ENCODE measurements around the gene IL5. TPM values are rescaled to one million over a fixed set of nuclear protein-coding genes. Genes with fewer than 3 reads are reported as not detected.

IL5 gene
- total and polyA plus RNA-seq, 2 of the 13 experiments (the other 11 are each of a cell fraction or from before 2014, with no cell fraction given), result not detected

DNA sequence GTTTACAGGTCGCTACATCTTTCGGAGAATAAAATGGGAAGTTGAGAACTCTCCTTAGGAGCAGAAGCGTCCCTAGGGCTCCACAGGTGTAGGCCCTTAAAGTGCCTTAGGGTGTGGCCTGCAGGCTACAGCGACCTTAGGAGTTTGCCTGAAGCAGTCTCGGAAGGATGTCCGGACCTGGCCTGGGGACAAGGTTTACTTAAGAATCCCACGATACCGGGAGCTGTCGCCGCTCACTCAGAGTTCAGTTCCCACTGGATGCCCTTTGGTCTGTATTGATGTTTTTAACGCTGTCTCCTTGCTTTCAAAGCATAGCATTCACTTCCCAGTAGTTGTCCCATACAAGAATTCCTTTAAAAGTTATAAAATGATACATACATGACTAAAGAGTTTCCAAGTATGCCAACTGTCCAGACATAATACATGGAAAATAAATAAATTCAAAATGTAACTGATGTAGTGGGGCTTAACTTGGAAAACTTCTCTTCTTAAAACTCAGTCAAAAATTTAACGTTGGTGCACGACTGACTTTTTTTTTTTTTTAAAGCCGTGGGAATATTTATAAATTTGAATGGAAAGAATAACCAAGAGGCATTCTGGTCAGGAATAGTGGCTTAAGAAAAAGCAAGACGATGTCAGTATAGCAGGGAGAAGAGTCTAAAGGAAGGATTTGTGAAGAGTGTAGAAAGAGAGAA, 14.3 kb upstream of the IL5 start:
- peaks cover 17% of the 10 kb centered on the region; the same call in 1 of the 2 replicates for H3K4me1 ChIP-seq (ENCODE audit: insufficient read depth, low read length)
- WGBS (ENCODE audit: low lambda C conversion rate), result 1% methylated on average over 15 of the region's 15 CpGs
- TF ChIP-seq FOXA3 (CRISPR knock-in tag; IDR thresholded peaks at IDR 0.05) (peak; percentile 51), YEATS2 (CRISPR knock-in tag; IDR thresholded peaks at IDR 0.05; ENCODE audit: borderline replicate concordance) (no peak), KLF9 (CRISPR knock-in tag; IDR thresholded peaks at IDR 0.05; ENCODE audit: low read depth) (no peak), SALL1 (CRISPR knock-in tag; IDR thresholded peaks at IDR 0.05) (peak; percentile 56), ZNF780A (CRISPR knock-in tag; IDR thresholded peaks at IDR 0.05) (no peak), KLF12 (CRISPR knock-in tag; IDR thresholded peaks at IDR 0.05; ENCODE audit: borderline replicate concordance) (0 out of 2 replicates have a peak, but pooled peaks have one; percentile 48), TCF7L2 (IDR thresholded peaks at IDR 0.05; ENCODE audit: low read depth, low read length) (no peak), ZNF878 (CRISPR knock-in tag; IDR thresholded peaks at IDR 0.05) (no peak), ZHX2 (IDR thresholded peaks at IDR 0.05; ENCODE audit: low read depth) (no peak), ZHX2 (CRISPR knock-in tag; IDR thresholded peaks at IDR 0.05; ENCODE audit: borderline replicate concordance) (no peak), ZNF777 (CRISPR knock-in tag; IDR thresholded peaks at IDR 0.05) (no peak), ZNF253 (CRISPR knock-in tag; IDR thresholded peaks at IDR 0.05; ENCODE audit: borderline replicate concordance) (no peak), ZNF773 (CRISPR knock-in tag; IDR thresholded peaks at IDR 0.05; ENCODE audit: borderline replicate concordance) (0 out of 2 replicates have a peak, but pooled peaks have one; percentile 18), STAG1 (CRISPR knock-in tag; IDR thresholded peaks at IDR 0.05) (peak; percentile 3; the same call in 1 of the 2 replicates), RFX5 (IDR thresholded peaks at IDR 0.05; ENCODE audit: low read depth, low read length) (no peak), MXI1 (IDR thresholded peaks at IDR 0.05; ENCODE audit: borderline replicate concordance, low read depth, low read length) (peak; percentile 49; the same call in 1 of the 3 replicates), PITX1 (CRISPR knock-in tag; IDR thresholded peaks at IDR 0.05) (no peak)
- TF ChIP-seq, protein P1, sequence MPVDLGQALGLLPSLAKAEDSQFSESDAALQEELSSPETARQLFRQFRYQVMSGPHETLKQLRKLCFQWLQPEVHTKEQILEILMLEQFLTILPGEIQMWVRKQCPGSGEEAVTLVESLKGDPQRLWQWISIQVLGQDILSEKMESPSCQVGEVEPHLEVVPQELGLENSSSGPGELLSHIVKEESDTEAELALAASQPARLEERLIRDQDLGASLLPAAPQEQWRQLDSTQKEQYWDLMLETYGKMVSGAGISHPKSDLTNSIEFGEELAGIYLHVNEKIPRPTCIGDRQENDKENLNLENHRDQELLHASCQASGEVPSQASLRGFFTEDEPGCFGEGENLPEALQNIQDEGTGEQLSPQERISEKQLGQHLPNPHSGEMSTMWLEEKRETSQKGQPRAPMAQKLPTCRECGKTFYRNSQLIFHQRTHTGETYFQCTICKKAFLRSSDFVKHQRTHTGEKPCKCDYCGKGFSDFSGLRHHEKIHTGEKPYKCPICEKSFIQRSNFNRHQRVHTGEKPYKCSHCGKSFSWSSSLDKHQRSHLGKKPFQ (CRISPR knock-in tag; IDR thresholded peaks at IDR 0.05; ENCODE audit: insufficient replicate concordance), result no peak

More for the DNA sequence above, 14.3 kb upstream of the IL5 start:
- Histone ChIP-seq H3K4me3 (replicated peaks in 1 of 3; ENCODE audit: insufficient read depth in 1 of 3, low read depth in 2 of 3, low read length in 3 of 3) (peak overlapping the region; percentile 71 to 73 (median 72)), H2AFZ (ENCODE audit: low read length) (no peak overlapping the region), H3K9me3 (ENCODE audit: low read length) (no peaks in the 10 kb centered on the region), H3K27ac (ENCODE audit: extremely low read length, insufficient read depth, low read length) (peak overlapping the region; percentile 88), H3K9ac (ENCODE audit: insufficient read depth, low read depth, low read length) (peak overlapping the region; percentile 71), H3K36me3 (replicated peaks in 1 of 2; ENCODE audit: control insufficient read depth in 1 of 2, insufficient read depth in 2 of 2, low read length in 2 of 2) (peaks cover 7 to 19% of the 10 kb centered on the region in 2 experiments; a peak in 4 of 5 replicates), H3K27me3 (ENCODE audit: control insufficient read depth in 1 of 2, insufficient read depth in 2 of 2, low read length in 2 of 2) (no peaks in the 10 kb centered on the region; a peak in 1 of 5 replicates), H3K4me2 (ENCODE audit: low read depth, low read length) (peak overlapping the region; percentile 89), H3K79me2 (ENCODE audit: insufficient read depth, low read length) (peaks cover 34% of the 10 kb centered on the region), H4K20me1 (ENCODE audit: insufficient read depth, low read length) (no peaks in the 10 kb centered on the region)
- FAIRE-seq (peak; percentile 96), DNase-seq (ENCODE audit: low spot score) (peak; percentile 82), ATAC-seq (peak; percentile 87)
- CTCF ChIA-PET (ENCODE audit: low intra/inter-chr PET ratio, low total read pairs), result no interaction called here
- no TSS peak for BruUV-seq (replicated peaks)
- in situ Hi-C loops (cut with HindIII; ENCODE audit: extremely low pct_ligation_motif_present, low pct_unique_long_range_greater_than_20kb), result no loop called here
- POLR2A ChIA-PET, result interaction anchor here (0.6 to 1.8 kb wide), 12 partner anchors 10 to 266 kb away, joined by 3 to 6 read pairs (median 3); partner anchors contain the start of gene SLC22A4
- intact Hi-C loops (cut with micrococcal nuclease; ENCODE audit: unreplicated experiment), result loop anchor here (1.0 kb wide), 1 partner anchor 31 kb away; no protein-coding TSS in a partner anchor

All from HepG2 (cell line).